NCI-H446 treated with DMSO at 0.1 percent for 48 hours (cell line): ENCODE data around the gene SNAP23.

Experiments used
- DNase-seq: peaks from one replicate; lab custom pipeline; 2025; lab: John Stamatoyannopoulos, UW

Gene SNAP23

GRCh38 chr15:42495361-42496212 is at the start of gene SNAP23:
SNAP23 (plus strand) TSS chr15:42495634; CDS start chr15:42511847, 16,213 bp downstream.
- peak; percentile 30 for DNase-seq

GRCh38 chr15:42447599-42447998 is 47.8 kb upstream of the SNAP23 start:
- no peak for DNase-seq

DNA sequence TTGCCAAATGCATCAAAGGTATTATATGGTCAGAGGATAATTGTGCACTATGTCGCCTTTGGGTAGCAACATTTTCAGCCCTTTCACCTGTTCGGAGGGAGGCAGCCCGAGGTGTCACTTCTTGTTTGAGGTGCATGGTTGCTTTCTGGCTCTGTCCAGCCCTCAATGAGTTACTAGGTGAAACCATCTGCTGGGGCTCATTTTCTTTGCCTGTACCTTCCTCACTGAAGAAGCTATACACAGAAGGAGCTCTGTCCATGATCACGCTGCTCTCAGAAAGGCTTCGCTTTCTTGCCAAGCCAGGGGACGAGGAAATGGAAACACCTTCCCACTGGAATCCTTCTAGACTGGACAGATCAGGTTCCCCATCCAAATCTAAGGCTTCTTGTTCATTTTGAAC is 47.2 kb upstream of the SNAP23 start:
- no peak for DNase-seq

- DNase-seq = no peak
These were observed 45.5 kb upstream of the SNAP23 start for GRCh38 chr15:42449770-42450424.

- no peak for DNase-seq
These were observed 45.0 kb upstream of the SNAP23 start for GRCh38 chr15:42450425-42450790.

GRCh38 chr15:42453826-42454225 is 41.6 kb upstream of the SNAP23 start:
- DNase-seq = no peak

DNA sequence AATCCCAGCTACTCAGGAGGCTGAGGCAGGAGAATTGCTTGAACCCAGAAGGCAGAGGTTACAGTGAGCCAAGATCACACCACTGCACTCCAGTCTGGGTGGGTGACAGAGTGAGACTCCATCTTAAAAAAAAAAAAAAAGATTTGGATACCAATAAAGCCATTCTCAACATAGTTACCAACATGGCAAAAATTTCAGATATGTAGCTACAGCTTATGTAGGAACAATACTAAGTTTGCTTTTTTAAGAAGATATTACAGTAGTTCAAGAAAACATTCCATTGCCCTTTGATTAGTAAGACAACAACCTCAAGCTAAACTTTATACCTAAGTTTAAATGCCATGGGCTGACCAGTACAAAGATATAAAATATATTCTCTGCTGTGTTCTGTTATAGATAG is 38.9 kb upstream of the SNAP23 start:
- DNase-seq = no peak

DNA sequence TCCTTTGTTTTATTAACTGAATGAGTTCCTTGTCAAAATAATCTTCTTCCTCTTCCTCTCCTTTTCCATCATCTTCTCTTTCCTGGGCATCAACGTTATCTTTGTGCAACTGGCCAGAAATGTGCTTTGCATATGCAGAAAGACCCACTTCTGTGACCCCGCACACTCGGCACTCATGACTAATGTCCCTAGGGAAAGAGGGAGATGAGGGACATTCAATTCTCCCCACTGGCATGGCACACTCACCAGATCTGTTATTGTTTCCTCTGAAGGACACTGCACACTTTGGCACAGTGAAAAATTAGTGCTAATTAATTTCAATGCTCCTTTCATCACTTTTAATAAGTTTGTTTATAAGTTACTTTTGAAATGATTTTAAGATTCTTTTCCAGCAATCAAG is 38.5 kb upstream of the SNAP23 start:
- no peak for DNase-seq

DNA sequence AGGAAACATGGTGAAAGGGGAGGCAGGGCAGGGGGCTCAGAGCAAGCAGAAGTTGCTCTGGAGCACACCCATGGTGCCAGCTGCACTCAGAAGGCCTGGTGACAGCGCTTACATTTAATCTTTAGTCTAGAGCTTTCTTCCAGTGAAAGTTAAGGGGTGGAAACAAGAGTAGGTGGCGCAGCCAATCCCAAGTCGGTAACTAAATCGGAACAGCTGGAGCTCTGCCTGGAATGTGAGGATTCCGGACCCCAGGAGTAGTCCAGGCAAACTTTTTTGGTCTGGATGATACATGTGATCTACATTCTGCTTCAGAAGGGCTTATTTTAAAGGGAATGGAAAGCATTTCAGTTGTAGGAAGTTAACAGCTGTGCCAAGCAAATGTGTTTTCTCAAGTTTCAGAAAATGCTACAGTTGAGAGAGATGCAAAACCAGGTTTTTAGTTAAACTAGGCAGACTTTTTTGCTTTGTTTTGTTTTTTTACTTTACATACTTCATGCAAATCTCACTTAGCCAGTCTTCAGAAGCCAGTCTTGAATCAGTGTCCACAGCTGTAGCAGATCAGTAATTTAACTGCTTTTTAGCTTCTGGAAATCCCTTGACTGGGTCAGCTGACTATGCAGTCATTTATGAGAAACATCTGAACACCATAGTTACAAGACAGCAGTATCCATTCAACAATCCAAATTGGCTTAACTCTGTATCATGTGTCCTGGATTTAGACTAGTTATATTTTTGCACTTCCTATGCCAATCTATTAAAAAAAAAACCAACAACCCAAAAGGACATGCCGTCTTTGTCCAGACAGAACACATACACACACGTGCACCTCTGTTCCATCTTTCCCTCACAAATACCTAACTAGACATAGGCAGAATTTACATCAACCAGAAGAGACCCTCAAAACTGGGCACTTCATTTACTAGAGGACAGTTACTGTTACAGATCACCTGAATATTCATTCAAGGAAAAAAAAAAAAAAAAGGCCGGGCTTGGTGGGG is 37.7 kb upstream of the SNAP23 start:
- no peak for DNase-seq

- no peak for DNase-seq
These were observed 34.2 kb upstream of the SNAP23 start for GRCh38 chr15:42461261-42461660.

DNA sequence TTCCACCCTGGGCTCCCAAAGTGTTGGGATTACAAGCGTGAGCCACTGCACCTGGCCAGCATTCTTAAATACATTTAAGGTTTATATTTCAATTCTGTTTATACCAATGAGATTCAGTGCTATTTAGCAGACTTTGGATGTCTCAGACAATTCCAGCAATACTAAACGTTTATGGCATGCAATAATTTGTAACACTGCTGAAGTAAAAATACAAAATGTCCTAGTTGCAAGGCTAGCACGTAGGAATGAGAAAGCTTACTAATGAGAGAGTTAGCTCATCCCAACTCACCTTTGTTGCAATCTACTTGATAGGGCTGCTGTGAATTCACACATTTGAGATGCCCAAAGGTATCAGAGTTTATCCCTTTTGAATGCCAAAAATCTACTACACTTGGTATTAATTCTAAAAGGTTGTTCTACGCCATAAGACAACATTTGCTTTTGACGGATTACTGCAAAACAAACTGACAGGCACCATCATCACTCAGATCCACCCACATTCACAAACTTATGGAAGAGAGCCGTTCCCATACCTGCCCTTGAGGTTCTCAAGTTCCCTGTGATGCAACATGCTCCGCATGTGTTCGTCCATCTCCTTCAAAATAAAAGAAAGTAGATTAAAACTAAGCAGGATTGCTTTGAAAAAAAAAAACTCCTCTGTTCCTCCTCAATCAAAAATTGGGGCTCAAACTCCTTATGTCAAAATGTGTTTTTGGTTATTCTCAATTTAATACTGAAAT is 29.7 kb upstream of the SNAP23 start:
- no peak for DNase-seq

GRCh38 chr15:42471002-42471401 is 24.4 kb upstream of the SNAP23 start:
- DNase-seq = no peak

GRCh38 chr15:42474827-42475226 is 20.6 kb upstream of the SNAP23 start:
- DNase-seq = no peak

DNA sequence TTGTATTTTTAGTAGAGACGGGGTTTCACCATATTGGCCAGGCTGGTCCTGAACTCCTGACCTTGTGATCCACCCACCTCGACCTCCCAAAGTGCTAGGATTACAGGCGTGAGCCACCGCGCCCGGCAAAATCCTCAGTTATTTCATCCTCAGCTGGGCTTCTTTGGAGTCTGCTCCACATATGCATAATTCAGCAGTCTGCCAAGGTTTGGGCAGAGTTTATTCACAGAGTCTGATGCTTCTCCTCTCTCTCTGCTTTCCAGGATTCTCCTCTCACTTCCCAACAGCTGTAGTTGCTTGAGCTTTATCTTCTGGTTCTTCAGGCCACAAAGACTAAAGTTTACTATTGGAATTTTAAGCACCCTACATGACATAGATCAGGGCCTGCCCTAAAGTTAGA is 12.7 kb upstream of the SNAP23 start:
- no peak for DNase-seq

DNA sequence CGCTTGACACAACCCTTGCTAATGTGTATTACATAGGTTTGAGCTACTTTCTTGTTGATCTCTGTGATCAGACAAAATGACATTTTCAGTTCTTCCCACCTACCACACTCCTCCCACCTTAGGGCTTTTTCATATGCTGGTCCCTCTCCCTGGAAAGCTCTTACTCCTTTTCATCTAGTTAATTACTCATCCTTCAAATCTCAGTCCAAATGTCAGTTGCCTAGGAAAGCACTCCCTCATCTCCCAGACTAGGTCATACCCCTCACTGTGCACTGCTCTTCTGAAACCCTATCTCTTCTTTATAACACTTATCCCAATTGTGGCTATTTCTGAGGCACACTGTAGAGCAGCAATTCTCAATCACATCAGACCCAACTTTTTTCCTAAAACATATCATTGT is 11.8 kb upstream of the SNAP23 start:
- DNase-seq = no peak

DNA sequence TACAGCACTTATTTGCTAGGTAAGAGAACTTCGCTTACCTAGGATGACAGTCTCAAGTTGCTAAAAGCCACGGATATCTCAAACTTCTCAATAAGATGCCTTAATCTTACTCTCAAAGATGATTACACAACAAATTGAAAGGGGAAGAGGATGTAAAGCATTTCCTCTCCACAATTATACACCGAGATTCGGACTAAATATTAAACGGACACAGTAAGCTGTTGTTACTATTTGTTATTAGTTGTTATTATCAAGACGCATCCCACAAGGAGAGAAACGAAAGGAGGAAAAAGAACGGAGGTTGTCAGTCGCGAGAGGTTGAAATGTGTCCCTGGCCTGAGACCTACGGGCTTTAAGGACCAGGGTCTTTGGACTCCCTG is 5.2 kb upstream of the SNAP23 start:
- no peak for DNase-seq

- DNase-seq = peak; percentile 81
These were observed 4.5 kb upstream of the SNAP23 start, which contains the start of gene ZNF106 for GRCh38 chr15:42490671-42491538. ZNF106 (minus strand) TSS chr15:42491141; CDS start chr15:42472289, 18,852 bp downstream.

GRCh38 chr15:42491539-42492225 is 3.8 kb upstream of the SNAP23 start:
- no peak for DNase-seq

DNA sequence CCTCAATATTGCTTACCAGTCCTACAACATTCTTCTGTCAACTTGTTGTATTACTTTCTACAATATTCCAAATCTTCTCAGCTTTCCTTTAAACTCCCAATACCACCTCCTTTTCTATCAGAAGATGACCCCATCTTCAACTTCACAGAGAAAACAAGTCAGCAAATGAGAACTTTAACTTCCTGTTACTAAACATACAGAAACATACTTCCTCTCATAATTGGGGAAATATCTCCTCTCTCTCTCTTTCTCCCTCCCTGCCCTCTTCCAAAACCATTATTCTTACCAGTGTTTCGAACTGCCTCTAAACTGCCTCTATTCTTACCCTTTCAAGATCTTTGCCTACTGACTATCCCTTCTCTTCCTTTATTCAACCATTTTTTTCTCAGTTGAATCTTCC is 1.8 kb upstream of the SNAP23 start:
- DNase-seq = no peak

DNA sequence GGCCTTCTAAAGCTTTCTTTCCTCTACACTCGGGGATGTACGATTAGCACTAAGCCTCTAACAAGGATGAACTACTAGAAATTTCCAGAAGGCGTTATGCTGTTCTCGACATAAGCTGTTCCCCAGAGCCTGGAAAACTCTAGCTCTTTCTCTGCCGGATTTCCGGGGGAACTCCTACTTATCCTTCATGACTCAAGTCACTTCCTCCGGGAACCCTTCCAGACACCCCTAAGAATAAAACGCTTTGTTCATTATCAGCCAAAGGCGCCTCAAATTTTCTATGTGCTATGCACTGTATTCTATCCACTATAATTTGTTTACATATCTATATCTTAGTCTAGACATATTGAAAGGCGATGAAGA is 455 bp upstream of the SNAP23 start:
- DNase-seq = no peak
